ENCODE results near the gene BAZ2A. TPM values are rescaled to one million over a fixed set of nuclear protein-coding genes. Genes with fewer than 3 reads are reported as not detected.

BAZ2A gene
- 14.0 and 36.8 TPM in 2 replicates for total RNA-seq

GRCh38 chr12:56630180-56630632 is at the start of gene BAZ2A:
BAZ2A (minus strand) TSS chr12:56630326; CDS start chr12:56617530, 12,796 bp downstream.

GRCh38 chr12:56645717-56646446 is 15.8 kb upstream of the BAZ2A start, which contains the start of gene ATP5F1B:
ATP5F1B (minus strand) TSS chr12:56645984; CDS start chr12:56645963, 21 bp downstream.

Other genes starting within 250 kb of the BAZ2A start
- 3.6 and 9.3 TPM in 2 replicates for gene TIMELESS, start 180.9 kb downstream of the BAZ2A start, total RNA-seq
- not detected in 2 replicates for gene MIP, start 175.7 kb downstream of the BAZ2A start, total RNA-seq
- gene SPRYD4, start 161.7 kb downstream of the BAZ2A start, total RNA-seq = 1.2 and 1.4 TPM in 2 replicates
- 0.18 TPM in 1 of 2 replicates, not detected in the other for gene GLS2, start 142.2 kb downstream of the BAZ2A start, total RNA-seq
- 12.5 and 18.4 TPM in 2 replicates for gene RBMS2, start 108.5 kb downstream of the BAZ2A start, total RNA-seq
- gene ATP5F1B, start 15.7 kb upstream of the BAZ2A start, total RNA-seq = 384 and 483 TPM in 2 replicates
- 70.7 and 102 TPM in 2 replicates for gene PTGES3, start 58.0 kb upstream of the BAZ2A start, total RNA-seq
- gene NACA, start 95.0 kb upstream of the BAZ2A start, total RNA-seq = 802 and 1,064 TPM in 2 replicates
- gene PRIM1, start 122.0 kb upstream of the BAZ2A start, total RNA-seq = 3.3 and 6.8 TPM in 2 replicates
- gene HSD17B6, start 133.0 kb upstream of the BAZ2A start, total RNA-seq = 5.6 and 39.2 TPM in 2 replicates